HepG2 (cell line): ENCODE data around the gene PLPPR3. TPM values are rescaled to one million over a fixed set of nuclear protein-coding genes. Genes with fewer than 3 reads are reported as not detected.

Experiments used
- ARNTL ChIP-seq: sonication (generic); formaldehyde crosslinking; IDR thresholded peaks from 2 replicates; pipeline ENCODE4 v1.4.0; 2020; ENCODE audit warnings: mild to moderate bottlenecking, missing genetic modification reagents
- KIAA2018 ChIP-seq: sonication (generic); formaldehyde crosslinking; IDR thresholded peaks from 2 replicates; pipeline ENCODE4 v1.5.0; 2020; ENCODE audit warnings: mild to moderate bottlenecking, missing genetic modification reagents, borderline replicate concordance
- NR2C2 ChIP-seq: sonication (generic); formaldehyde crosslinking; IDR thresholded peaks from 2 replicates; pipeline ENCODE4 v1.4.0; 2020; ENCODE audit warnings: missing genetic modification reagents, mild to moderate bottlenecking, moderate library complexity, borderline replicate concordance
- PHF20 ChIP-seq: sonication (generic); formaldehyde crosslinking; IDR thresholded peaks from 2 replicates; pipeline ENCODE4 v1.5.0; 2020; ENCODE audit warnings: mild to moderate bottlenecking, missing genetic modification reagents
- POLR2A ChIP-seq, 2 experiments: IDR thresholded peaks; 2 replicates each; pipeline ENCODE4 v1.6.1; 2011; ENCODE audit warnings: low read depth in 2 of 2, low read length in 2 of 2, mild to moderate bottlenecking in 1 of 2, moderate library complexity in 1 of 2; ENCODE audit not compliant: insufficient read depth in 1 of 2
- RFXAP ChIP-seq: sonication (generic); formaldehyde crosslinking; IDR thresholded peaks from 2 replicates; pipeline ENCODE4 v1.4.0; 2020; ENCODE audit warnings: missing genetic modification reagents, borderline replicate concordance
- TARDBP ChIP-seq: sonication (generic); formaldehyde crosslinking; IDR thresholded peaks from 2 replicates; pipeline ENCODE4 v1.8.0; 2022; ENCODE audit warnings: mild to moderate bottlenecking, missing genetic modification reagents
- TEF ChIP-seq: sonication (generic); formaldehyde crosslinking; IDR thresholded peaks from 2 replicates; pipeline ENCODE4 v1.5.0; 2020; ENCODE audit warnings: missing genetic modification reagents
- USF2 ChIP-seq, 2 experiments: sonication (generic) in 1 of 2; formaldehyde crosslinking in 1 of 2; IDR thresholded peaks; 2 replicates each; pipeline versions ENCODE4 v1.5.1 to v1.6.1; 2011 to 2020; ENCODE audit warnings: borderline replicate concordance in 1 of 2, low read depth in 1 of 2, low read length in 1 of 2, mild to moderate bottlenecking in 1 of 2, missing genetic modification reagents in 1 of 2, moderate library complexity in 1 of 2
- ZBTB2 ChIP-seq: sonication (generic); formaldehyde crosslinking; IDR thresholded peaks from 2 replicates; pipeline ENCODE4 v1.8.0; 2022; ENCODE audit warnings: low read depth, missing genetic modification reagents
- ZBTB21 ChIP-seq: sonication (generic); formaldehyde crosslinking; IDR thresholded peaks from 2 replicates; pipeline ENCODE4 v1.4.0; 2020; ENCODE audit warnings: missing genetic modification reagents
- ZFP90 ChIP-seq: sonication (generic); formaldehyde crosslinking; IDR thresholded peaks from 2 replicates; pipeline ENCODE4 v1.8.0; 2022; ENCODE audit warnings: missing genetic modification reagents, mild to moderate bottlenecking, inconsistent platforms, borderline replicate concordance
- ZNF274 ChIP-seq: sonication (generic); formaldehyde crosslinking; IDR thresholded peaks from 2 replicates; pipeline ENCODE4 v1.5.1; 2020; ENCODE audit warnings: mild to moderate bottlenecking, missing genetic modification reagents
- ZNF724P ChIP-seq: sonication (generic); formaldehyde crosslinking; IDR thresholded peaks from 2 replicates; pipeline ENCODE4 v1.8.0; 2022; ENCODE audit warnings: missing genetic modification reagents, borderline replicate concordance
- polyA plus RNA-seq, 8 experiments: library from polyadenylated mRNA; depleted of rRNA in 3 of 8; stranded (reverse) in 7 of 8; unstranded in 1 of 8; fragments of >200 nt; fragmentation: Illumina TruSeq in 4 of 8; extraction: Trizol in 4 of 8; gene quantifications; 2 replicates each; pipeline versions ENCODE4 v1.2.1 to v1.2.3, GENCODE V29; 2011 to 2016; ENCODE audit warnings: low read depth in 4 of 8, missing spikeins in 1 of 8, mixed read lengths in 1 of 8; ENCODE audit not compliant: insufficient read depth in 1 of 8
- total RNA-seq, 5 experiments: library from RNA; depleted of rRNA; stranded (reverse); fragments of >200 nt; fragmentation: Illumina TruSeq; extraction: Trizol; gene quantifications; 2 replicates each; pipeline ENCODE4 v1.2.3, GENCODE V29; 2016; ENCODE audit warnings: low read depth in 1 of 5

PLPPR3 gene
- total and polyA plus RNA-seq, 2 of the 13 experiments (the other 11 are each of a cell fraction or from before 2014, with no cell fraction given): 0.07 to 0.16 TPM

- TF ChIP-seq ZFP90 (no peak), ZBTB21 (CRISPR knock-in tag) (0 out of 2 replicates have a peak, but pooled peaks have one; percentile 12), ZNF274 (CRISPR knock-in tag) (no peak), TEF (CRISPR knock-in tag) (no peak), ZNF724P (CRISPR knock-in tag) (no peak), PHF20 (CRISPR knock-in tag) (no peak), USF2 (IDR thresholded peaks at IDR 0.05; ENCODE audit: low read depth, low read length) (no peak), USF2 (CRISPR knock-in tag; IDR thresholded peaks at IDR 0.05; ENCODE audit: borderline replicate concordance) (no peak), RFXAP (CRISPR knock-in tag) (no peak), TARDBP (CRISPR knock-in tag) (no peak), NR2C2 (peak; percentile 21; the same call in 1 of the 2 replicates), KIAA2018 (CRISPR knock-in tag) (no peak), ARNTL (CRISPR knock-in tag) (no peak), ZBTB2 (CRISPR knock-in tag) (no peak), POLR2A (IDR thresholded peaks at IDR 0.05; ENCODE audit: insufficient read depth in 1 of 2, low read depth in 2 of 2, low read length in 2 of 2) (peak in 1 of 2 experiments; percentile 51; a peak in 2 of 4 replicates)
Observed at GRCh38 chr19:799076-799881, 22.5 kb downstream of the PLPPR3 start (continued).
